Effector CD8-positive, alpha-beta T cell (primary cell): ENCODE data around the gene HSF4.
A peak's percentile ranks its signal among the peaks of the same experiment; 100 is the strongest.

ENCODE experiments used
- DNase-seq: peaks from one replicate; lab custom pipeline; 2025; lab: John Stamatoyannopoulos, UW

The HSF4 gene

DNA sequence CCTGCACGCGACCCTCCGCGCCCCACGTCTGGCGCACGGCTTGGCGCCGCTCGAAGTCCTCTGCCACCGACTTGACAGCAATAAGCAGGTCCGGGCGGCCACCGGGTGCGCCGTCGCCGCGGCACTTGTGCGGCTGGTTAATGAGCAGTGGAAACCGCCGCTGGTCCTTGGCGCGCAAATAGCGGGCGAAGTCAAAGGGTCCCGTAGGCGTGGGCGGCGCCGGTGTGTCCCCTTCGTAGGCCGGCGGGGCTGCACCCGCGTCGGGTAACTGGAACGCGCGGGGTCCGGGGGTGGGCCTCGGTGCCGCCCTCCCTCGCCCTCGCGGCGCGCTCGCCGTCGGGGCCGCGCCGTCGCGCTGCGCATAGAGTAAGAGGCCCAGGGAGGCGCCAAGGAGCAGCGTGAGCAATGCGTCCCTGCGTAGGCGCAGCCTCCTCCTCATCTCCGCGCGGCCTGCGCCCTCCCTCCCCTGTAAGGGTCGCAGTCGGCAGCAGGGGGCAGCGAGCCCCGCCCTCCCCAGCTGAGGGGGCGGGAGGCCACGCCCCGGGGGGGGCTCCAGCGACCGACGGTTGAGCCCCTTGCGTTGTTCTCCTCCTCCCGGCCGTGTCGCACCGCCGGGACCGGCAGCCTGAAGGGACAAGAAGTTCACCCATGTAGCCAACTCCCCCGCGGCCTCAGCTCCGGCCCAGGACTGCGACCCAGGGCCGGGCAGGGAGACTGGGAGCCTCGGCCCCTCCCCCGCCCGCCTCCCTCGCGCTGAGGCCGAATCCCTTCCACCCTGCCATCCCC lies 14.3 kb upstream of the HSF4 start:
- DNase-seq: no peak

DNA sequence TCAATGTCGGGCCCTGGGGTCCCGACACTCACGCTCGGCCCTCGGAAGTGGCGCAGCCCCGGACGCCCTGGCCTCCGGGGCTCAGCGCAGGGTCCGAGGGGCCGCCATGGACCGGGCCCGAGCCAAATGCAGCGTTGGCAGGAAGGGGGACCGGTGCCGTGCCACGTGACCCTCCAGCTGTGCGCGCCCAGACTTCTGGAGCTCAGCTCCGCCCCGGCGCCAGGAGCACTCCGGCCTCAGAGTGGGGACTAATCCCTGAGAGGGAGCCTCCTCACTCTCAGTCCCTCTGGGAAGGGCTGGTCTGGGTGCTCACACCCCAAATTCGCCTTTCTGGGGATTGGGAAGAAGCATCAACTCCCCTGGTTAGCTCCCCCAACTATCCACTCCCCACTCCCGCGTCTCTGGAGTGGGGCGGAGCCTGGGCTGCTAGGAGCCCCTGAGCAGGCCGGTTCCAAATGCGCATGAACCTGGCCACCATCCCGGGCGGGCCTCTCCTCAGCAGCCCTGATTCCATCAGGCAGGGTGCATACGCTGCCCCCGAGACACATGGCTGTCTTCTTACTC lies 13.6 kb upstream of the HSF4 start, which contains the start of gene B3GNT9:
Gene B3GNT9 (minus strand): TSS at position 166 of the 564 bp plus-strand sequence. CDS start 513 bp downstream, outside the sequence.
- no peak for DNase-seq

DNA sequence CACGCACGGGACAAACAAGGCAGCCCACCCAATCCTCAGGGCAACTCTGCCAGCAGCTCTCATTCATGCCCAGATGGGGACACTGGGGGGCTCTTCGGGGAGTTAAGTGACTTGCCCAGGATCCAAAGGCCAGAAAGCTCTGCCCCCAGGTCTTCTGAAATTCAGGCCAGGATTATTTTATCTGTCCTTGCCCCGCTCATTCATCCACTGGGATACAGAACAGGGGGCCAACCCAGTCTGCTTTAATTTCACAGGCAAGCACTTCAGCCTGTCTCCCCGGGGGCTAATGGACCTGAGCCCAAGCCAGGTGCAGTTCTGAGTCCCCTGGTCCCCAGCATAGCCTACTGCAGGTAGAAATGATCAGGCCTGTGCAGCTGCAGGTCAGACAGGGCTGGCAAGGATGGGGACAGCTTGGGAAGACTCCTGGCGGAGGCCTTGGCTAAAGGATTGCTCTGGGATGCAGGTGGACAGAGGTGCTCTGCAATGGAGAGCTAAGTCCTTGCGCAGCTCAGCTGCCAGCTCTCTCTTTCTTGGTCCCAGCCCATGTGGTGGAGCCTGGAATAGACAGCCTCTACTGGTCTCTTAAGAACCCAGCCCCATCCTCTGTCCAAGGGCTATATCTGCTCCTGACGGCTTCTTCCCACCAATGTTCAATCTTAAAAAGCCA lies 13.0 kb upstream of the HSF4 start:
- DNase-seq: no peak

DNA sequence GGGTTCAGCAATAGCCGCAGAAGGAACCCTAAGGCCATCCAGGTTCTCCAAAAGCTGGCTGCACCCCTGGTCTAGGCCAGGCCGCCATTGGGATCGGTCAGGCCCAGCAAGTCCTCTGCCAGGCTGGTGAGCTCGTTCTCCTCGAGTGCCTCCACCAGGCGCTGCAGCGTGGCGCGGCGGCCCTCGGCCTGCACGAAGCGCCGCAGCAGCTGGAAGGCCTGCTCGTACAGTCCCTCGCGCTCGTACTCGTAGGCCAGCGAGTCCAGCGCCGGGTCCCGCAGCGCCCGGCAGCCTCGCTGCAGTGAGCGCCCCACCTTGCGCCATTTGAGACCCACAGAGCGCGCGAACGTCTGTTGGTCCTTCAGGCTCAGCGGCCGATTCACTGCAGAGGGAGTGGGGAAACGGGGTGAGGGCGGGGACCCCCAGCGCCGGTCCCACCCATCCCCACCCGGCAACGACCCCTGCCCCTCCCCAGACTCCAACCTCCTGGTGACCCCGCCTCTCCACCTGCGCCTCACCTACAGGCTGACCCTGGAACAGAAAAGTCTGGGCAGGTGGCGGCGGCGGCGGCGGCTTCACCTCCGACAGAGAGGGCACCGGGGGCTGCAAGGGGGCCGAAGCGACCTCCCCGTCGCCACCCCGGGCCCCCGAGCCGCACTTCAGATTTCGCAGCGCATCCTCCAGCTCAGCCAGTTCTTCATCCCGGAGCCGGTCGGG lies 9.8 kb upstream of the HSF4 start:
- DNase-seq: no peak

DNA sequence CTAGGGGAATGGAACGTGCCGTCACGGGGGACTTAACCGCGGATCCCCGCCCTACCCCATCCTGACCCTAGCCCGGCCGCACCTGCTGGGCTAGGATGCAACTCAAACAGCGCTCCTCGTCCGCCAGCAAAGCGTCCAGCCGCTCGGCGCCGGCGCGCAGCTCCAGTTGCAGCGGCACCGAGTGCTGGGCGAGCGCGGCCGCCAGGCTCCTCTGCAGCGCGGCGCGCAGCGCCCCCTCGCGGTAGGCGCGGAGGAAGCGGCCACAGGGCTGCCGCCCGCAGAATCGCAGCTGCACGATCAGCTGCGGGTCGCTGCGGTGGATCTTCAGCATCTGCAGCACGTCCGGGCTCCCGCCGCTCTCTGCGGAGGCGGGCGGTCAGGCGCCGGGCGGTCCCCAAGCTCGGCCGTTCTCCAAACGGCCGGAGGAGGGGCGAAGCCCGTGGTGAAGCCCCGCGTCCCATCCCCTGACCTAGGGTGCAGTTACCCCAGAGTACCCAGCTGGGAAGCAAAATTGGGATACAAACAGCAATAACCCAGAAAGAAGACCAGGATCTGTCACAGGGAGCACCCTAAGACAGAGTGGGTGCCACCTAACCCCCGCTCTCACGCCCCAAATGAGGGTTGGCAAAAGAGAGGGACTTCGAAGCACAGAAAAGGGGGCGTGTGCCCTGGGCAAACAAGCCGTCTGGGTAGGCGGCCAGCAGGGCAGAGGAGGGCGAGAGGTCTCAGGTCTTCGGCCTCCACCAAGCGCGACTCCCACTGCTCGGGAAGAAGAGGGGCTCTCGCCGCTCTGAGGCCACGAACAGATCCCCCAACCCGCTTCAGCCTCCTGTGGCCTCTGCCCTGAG lies 9.0 kb upstream of the HSF4 start:
- DNase-seq: peak; percentile 67

DNA sequence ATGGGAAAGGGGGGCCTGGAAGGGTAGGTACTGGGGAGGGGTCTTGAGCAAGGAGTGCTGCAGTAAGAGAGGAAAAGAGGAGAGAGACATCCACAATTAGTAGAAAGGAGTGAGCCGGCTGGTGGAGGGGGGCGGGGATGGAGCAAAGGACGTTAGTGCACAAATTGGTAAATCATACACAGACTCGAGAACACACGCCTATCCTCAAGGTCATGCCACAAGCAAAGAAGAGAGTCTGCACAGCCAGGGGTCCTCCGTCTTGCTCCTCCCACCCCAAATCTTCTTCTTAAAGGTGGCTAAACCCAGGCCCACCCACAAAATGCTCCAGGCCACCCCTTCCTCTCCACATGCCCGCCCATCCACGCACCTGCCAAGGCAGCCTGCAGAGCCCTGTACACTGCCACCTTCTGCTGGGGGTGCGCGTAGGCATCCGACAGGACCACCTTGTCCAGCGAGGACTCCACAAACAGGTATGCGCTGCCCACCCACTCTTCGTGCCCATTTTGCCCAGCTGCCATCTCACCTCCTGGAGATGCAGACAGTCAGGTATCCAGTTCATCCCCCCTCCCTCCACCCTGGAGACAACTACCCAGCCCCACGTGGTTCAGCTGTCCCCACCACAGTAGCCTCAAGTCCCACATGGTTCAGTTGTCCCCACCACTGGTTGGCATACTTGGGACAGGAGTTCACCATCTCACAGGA lies 8.3 kb upstream of the HSF4 start:
- no peak for DNase-seq

DNA sequence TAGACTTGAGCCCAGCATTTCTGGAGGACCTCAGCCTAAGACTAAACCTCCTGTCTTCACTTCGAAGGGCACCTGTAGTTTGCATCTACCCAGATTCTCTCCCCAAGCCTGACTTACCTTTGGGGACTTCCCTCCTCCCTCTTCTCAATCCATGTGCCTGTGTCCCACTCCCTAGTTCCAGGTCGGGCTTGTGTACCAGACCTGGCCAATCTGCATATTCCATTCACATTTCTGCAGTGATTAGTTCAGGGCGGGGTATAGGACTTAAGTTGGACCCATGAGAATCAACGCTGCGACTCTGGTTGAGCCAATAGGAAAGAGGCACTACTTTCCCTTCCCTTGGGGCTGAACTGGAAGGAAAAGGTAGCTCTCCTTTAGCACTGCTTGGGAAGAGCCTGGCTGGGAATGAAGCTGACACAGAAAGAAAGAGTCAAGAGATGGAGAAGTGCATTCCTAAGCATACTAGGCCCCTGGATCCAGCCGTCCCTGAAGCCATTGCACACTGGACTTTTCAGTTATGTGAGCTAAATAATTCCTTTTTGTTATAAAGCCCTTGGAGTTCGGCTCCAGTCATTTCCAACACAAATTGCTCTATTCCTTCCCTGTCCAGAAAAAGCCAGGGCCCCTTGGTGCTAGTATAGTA lies 7.3 kb upstream of the HSF4 start:
- DNase-seq: no peak

DNA sequence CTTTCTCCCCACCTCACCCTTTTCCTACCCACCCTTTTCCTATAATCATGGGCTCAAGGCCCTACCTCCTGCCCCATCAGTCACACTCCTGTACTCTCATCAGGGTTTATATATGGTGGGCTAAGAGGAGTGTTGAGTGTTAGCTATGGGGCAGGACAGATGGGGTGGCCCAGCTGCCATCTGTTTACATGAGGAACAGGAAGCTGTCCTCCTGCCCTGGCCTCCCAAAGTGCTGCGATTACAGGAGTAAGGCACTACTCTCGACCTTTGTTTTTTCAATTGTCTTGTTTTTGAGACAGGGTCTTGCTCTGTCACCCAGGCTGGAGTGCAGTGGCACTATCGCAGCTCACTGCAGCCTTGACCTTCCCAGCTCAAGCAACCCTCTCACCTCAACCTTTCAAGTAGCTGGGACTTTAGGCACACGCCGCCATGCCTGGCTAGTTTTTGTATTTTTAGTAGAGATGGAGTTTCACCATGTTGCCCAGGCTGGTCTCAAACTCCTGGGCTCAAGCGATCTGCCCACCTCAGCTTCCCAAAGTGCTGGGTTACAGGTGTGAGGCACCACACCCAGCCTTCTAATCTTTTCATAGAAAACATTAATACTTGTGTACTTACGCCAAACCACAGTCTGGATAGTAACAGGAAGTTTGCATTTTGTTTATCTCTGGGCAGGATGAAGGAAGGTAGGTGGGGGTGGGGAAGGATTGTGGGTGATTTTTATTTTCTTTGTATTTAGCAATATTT lies 6.5 kb upstream of the HSF4 start:
- DNase-seq: no peak

DNA sequence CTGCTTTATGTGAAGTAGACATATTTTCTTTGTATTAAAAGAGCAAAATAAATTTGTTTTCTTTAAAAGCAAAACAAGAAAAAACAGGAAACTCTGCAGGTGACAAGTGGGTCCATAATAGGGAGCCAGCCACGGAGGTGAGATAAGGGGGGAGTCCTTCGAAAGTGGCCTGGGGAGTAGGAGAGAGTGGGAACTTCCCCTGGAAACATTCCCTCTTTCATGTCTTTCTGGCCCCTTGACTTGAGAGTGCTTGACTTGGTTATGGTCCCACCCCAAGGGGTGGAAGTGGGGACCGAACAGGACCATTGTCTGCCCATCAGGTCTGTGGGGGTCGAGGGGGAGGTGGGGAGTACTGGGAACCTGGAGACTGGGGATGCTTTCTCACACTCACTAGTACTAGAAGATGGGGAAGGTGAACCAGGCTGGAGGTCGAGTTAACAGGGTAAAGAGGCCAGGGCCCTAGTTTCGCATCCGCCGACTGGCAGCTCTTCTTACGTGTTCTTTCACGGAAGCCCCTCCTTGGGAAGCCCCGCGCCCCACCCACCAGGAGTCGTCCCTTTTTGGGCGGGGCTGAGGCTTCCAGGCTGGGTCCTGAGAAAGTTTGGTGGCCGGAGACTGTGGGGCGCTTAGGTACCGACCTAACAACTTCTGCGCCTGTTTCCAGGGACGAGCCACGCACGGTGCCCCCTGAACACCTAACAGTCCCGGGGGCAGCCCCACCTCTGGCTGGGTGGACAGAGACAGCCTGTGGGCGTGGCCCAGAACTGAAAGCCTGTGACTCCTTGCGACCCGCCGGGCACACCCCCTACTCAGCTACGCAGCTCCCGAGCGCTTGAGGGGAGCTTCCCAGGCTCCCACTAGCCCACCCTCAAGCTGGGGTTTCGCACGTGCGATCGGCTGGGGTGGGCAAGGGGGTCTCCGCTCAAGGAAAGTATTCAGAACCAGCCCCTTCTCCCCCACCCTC lies 5.6 kb upstream of the HSF4 start:
- peak; percentile 57 for DNase-seq

DNA sequence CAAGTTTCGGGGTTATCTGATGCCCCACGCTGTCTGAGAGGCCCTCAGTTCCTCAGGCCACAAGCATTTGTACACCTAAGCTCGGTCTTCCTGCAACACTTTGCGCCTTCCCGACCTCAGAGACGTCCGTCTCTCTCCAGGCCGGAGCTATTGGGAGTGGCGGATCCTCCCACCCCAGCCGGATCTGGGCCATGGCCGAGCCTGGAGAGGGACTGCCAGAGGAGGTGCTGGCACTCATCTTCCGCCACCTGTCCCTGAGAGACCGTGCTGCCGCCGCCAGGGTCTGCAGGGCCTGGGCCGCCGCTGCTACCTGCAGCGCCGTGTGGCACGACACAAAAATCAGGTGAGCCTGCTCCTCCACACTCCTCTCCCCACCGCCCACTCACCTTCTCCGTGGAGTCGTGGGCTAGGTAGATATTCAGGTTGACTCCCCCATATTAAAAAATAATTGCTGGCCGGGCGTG lies 2.9 kb upstream of the HSF4 start:
- no peak for DNase-seq

DNA sequence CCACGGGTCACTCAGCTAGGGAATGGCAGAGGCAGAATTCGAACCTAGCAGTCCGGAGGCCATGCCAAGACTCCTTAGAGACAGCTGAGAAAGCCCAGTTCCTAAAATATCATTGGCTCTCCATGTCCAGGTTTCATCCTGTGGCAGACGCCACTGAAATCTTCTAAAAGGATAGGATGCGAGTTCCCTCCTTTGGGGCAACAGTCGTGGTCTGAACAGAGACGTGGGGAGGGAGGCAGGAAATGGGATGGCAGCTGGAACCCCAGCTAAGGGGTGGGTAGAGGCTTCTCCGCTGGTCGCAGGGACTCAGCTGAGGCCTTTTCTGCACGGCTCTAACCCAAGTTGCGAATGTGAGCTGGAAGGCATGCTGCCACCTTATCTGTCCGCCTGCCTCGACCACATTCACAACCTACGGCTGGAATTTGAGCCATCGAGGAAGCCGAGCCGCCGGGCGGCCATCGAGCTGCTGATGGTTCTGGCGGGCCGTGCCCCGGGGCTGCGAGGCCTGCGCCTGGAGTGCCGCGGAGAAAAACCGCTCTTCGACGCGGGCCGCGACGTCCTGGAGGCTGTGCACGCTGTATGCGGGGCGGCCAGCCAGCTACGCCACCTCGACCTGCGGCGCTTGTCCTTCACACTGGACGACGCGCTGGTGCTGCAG lies 1.9 kb upstream of the HSF4 start:
- DNase-seq: no peak

DNA sequence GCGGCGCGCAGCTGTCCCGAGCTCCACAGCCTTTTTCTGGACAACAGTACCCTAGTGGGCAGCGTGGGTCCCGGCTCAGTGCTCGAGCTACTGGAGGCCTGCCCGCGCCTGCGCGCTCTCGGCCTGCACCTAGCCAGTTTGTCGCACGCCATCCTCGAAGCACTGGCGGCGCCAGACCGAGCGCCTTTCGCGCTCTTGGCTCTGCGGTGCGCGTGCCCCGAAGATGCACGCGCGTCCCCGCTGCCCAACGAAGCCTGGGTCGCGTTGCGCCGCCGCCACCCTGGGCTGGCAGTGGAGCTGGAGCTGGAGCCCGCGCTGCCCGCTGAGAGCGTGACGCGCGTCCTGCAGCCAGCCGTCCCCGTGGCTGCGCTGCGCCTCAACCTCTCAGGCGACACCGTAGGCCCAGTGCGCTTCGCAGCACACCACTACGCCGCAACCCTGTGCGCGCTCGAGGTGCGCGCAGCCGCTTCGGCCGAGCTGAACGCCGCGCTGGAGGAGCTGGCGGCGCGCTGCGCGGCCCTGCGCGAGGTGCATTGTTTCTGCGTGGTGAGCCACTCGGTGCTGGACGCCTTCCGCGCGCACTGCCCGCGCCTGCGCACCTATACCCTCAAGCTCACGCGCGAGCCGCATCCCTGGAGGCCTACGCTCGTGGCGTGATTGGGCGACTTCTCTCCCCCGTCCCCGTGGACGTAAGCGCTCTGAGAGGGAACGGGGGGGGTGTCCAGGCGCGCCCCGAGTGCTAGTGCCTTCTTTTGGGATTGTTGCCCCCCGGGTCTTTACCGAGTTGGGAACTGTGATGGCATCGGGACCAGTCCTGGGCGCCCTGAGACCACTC lies 1.2 kb upstream of the HSF4 start:
- no peak for DNase-seq

DNA sequence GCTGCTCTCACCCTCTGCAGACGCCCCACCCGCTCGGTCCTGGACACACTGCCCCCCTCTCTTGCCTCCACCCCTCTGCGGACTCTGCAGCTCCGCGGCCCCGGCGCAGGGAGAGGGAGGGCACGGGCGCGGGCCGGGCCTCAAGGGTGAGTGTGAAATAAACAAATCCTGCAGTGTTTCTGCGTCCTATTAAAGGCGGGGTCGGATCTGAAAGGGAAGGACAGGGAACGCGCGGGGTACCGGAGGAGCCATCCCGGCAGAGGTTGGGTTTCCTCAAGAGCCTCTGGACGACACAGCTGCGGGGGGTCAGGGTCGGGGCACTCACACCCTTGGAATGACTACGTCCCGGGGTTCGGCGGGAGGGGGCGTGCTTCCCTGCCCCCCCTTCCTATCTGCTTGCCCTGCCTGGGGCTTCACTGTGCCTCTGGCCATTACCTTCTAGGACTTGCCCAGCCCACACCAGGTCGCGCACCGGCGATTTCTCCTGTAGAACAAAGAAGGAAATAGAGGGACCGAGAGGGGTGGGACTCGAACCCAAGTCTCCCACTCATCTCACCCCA lies 466 bp upstream of the HSF4 start:
- no peak for DNase-seq

DNA sequence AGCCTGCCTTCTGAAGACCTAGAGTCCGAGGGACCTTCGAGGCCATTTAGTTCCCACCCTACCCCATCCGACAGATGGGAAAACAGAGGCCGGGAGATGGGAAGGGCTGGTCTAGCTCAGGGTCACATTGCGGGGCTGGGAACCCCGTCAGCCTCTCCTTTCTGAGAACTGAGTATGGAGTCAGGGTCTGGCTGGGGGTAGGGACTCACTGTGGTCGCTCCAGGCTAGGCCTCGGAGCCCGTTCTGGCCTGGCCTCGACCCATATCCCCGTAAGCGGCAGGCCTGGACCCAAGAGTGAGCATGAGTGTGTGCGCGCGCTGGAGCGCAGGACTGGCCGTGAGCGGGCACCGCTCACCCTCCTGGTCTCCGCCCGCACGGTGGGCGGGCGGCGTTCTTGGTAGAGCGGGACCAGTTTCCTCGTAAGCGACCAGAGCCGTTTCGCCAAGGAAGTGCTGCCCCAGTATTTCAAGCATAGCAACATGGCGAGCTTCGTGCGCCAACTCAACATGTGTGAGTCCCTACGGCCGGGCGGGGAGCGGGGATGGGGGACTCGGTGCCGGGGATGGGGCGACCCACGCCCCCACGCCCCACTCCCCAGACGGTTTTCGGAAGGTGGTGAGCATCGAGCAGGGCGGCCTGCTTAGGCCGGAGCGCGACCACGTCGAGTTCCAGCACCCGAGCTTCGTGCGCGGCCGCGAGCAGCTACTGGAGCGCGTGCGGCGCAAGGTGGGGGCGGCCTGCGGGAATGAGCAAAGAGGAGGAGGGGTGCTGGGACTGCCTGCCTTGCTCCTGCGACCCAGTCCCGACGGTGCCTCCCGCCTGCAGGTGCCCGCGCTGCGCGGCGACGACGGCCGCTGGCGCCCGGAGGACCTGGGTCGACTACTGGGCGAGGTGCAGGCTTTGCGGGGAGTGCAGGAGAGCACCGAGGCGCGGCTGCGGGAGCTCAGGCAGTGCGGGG lies 855 bp downstream of the HSF4 start:
- no peak for DNase-seq

DNA sequence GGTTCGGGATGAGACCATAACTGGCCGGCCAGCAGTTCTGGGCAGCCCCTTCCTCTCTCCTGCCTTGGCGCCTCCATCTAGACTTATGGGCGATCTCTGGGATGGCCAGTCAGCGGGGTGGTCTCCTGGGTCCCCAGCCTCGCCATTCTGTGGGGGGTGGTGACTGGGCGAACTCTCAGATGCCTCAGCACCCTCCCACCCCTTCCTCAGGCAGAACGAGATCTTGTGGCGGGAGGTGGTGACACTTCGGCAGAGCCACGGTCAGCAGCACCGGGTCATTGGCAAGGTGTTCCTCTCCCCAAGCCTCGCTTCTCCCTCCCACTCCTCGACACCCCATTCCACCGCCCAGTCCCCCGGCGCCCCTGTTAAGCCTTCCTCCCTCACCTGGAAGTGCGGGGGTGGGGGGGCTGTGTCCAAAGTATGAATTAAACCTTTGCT lies 1.6 kb downstream of the HSF4 start:
- no peak for DNase-seq
